Measurements from ENCODE around the gene MACROD2.

The MACROD2 gene

GRCh38 chr20:14778096-14778495 is 782.8 kb downstream of the MACROD2 start:
- TF ChIP-seq EZH2phosphoT487 (conservative IDR thresholded peaks at IDR 0.05; ENCODE audit: low read length) (no peak), CTCF (IDR thresholded peaks at IDR 0.05; ENCODE audit: insufficient read depth, low read length, poor library complexity, severe bottlenecking) (no peak)
- Histone ChIP-seq H3K27ac (ENCODE audit: low read depth, low read length) (no peak overlapping the region), H3K9me3 (ENCODE audit: insufficient read depth, low read length) (no peaks in the 10 kb centered on the region), H3K9ac (ENCODE audit: low read length) (no peak overlapping the region), H3K9me2 (replicated peaks; ENCODE audit: insufficient read depth, low read length) (no peaks in the 10 kb centered on the region), H3K36me3 (ENCODE audit: low read length) (no peaks in the 10 kb centered on the region), H2AFZ (ENCODE audit: low read depth, low read length, severe bottlenecking) (no peak overlapping the region), H3K79me2 (ENCODE audit: insufficient read depth, low read length) (no peaks in the 10 kb centered on the region), H3F3A (ENCODE audit: insufficient read depth) (no peaks in the 10 kb centered on the region), H3K27me3 (ENCODE audit: low read length) (no peaks in the 10 kb centered on the region), H4K20me1 (ENCODE audit: low read depth, low read length) (no peaks in the 10 kb centered on the region), H3K4me2 (ENCODE audit: low read depth, low read length, poor library complexity, severe bottlenecking) (no peak overlapping the region), H3K4me3 (ENCODE audit: insufficient read depth, low read length, poor library complexity, severe bottlenecking) (no peak overlapping the region)

- Histone ChIP-seq H3K4me3 (ENCODE audit: insufficient read depth, low read length, poor library complexity, severe bottlenecking) (no peak overlapping the region), H2AFZ (ENCODE audit: low read depth, low read length, severe bottlenecking) (no peak overlapping the region), H3K36me3 (ENCODE audit: low read length) (no peaks in the 10 kb centered on the region), H4K20me1 (ENCODE audit: low read depth, low read length) (no peaks in the 10 kb centered on the region), H3K4me2 (ENCODE audit: low read depth, low read length, poor library complexity, severe bottlenecking) (no peak overlapping the region), H3K9me2 (replicated peaks; ENCODE audit: insufficient read depth, low read length) (no peaks in the 10 kb centered on the region), H3K9me3 (ENCODE audit: insufficient read depth, low read length) (no peaks in the 10 kb centered on the region), H3K79me2 (ENCODE audit: insufficient read depth, low read length) (no peaks in the 10 kb centered on the region), H3K27ac (ENCODE audit: low read depth, low read length) (no peak overlapping the region), H3K9ac (ENCODE audit: low read length) (no peak overlapping the region), H3K27me3 (ENCODE audit: low read length) (no peaks in the 10 kb centered on the region), H3F3A (ENCODE audit: insufficient read depth) (no peaks in the 10 kb centered on the region)
- no peak for TF ChIP-seq CTCF (IDR thresholded peaks at IDR 0.05; ENCODE audit: insufficient read depth, low read length, poor library complexity, severe bottlenecking)
- no peak for TF ChIP-seq EZH2phosphoT487 (conservative IDR thresholded peaks at IDR 0.05; ENCODE audit: low read length)
Measured at GRCh38 chr20:14778875-14779274, 783.6 kb downstream of the MACROD2 start.

GRCh38 chr20:14780508-14780907 is 785.2 kb downstream of the MACROD2 start:
- Histone ChIP-seq H3K27me3 (ENCODE audit: low read length) (no peaks in the 10 kb centered on the region), H3K27ac (ENCODE audit: low read depth, low read length) (no peak overlapping the region), H3K36me3 (ENCODE audit: low read length) (no peaks in the 10 kb centered on the region), H4K20me1 (ENCODE audit: low read depth, low read length) (no peaks in the 10 kb centered on the region), H3K9me3 (ENCODE audit: insufficient read depth, low read length) (no peaks in the 10 kb centered on the region), H3K79me2 (ENCODE audit: insufficient read depth, low read length) (no peaks in the 10 kb centered on the region), H3K9me2 (replicated peaks; ENCODE audit: insufficient read depth, low read length) (no peaks in the 10 kb centered on the region), H3K4me3 (ENCODE audit: insufficient read depth, low read length, poor library complexity, severe bottlenecking) (no peak overlapping the region), H3F3A (ENCODE audit: insufficient read depth) (no peaks in the 10 kb centered on the region), H3K9ac (ENCODE audit: low read length) (no peak overlapping the region), H2AFZ (ENCODE audit: low read depth, low read length, severe bottlenecking) (no peak overlapping the region), H3K4me2 (ENCODE audit: low read depth, low read length, poor library complexity, severe bottlenecking) (no peak overlapping the region)
- TF ChIP-seq EZH2phosphoT487 (conservative IDR thresholded peaks at IDR 0.05; ENCODE audit: low read length): no peak
- no peak for TF ChIP-seq CTCF (IDR thresholded peaks at IDR 0.05; ENCODE audit: insufficient read depth, low read length, poor library complexity, severe bottlenecking)
